ENCODE results near the gene RMDN2.

RMDN2 gene

GRCh38 chr2:37925063-37925897 lies at the start of gene RMDN2 (continued):
- TF ChIP-seq ZBTB1 (tag by site-specific recombination; IDR thresholded peaks at IDR 0.05) = 0 out of 2 replicates have a peak, but pooled peaks have one; percentile 14
- TF ChIP-seq ZNF76 (tag by site-specific recombination; IDR thresholded peaks at IDR 0.05; ENCODE audit: borderline replicate concordance, low read depth) = peak; percentile 56; the same call in 1 of the 2 replicates
- no peak for TF ChIP-seq ZNF121 (tag by site-specific recombination; IDR thresholded peaks at IDR 0.05)
- TF ChIP-seq ZNF133 (tag by site-specific recombination; IDR thresholded peaks at IDR 0.05) = no peak
- TF ChIP-seq ZNF548 (tag by site-specific recombination; IDR thresholded peaks at IDR 0.05) = no peak
- no peak for TF ChIP-seq ZNF404 (tag by site-specific recombination; IDR thresholded peaks at IDR 0.05)
- no peak for TF ChIP-seq ZNF830 (tag by site-specific recombination; IDR thresholded peaks at IDR 0.05; ENCODE audit: low read depth)
- TF ChIP-seq, protein P1, sequence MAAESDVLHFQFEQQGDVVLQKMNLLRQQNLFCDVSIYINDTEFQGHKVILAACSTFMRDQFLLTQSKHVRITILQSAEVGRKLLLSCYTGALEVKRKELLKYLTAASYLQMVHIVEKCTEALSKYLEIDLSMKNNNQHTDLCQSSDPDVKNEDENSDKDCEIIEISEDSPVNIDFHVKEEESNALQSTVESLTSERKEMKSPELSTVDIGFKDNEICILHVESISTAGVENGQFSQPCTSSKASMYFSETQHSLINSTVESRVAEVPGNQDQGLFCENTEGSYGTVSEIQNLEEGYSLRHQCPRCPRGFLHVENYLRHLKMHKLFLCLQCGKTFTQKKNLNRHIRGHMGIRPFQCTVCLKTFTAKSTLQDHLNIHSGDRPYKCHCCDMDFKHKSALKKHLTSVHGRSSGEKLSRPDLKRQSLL (tag by site-specific recombination; IDR thresholded peaks at IDR 0.05) = peak; percentile 45; the same call in 1 of the 2 replicates
- peak; percentile 42 for TF ChIP-seq ZNF629 (tag by site-specific recombination; IDR thresholded peaks at IDR 0.05)
- TF ChIP-seq SALL2 (tag by site-specific recombination; IDR thresholded peaks at IDR 0.05; ENCODE audit: borderline replicate concordance) = no peak
- TF ChIP-seq WT1 (tag by site-specific recombination; IDR thresholded peaks at IDR 0.05) = no peak
- TF ChIP-seq, protein P2, sequence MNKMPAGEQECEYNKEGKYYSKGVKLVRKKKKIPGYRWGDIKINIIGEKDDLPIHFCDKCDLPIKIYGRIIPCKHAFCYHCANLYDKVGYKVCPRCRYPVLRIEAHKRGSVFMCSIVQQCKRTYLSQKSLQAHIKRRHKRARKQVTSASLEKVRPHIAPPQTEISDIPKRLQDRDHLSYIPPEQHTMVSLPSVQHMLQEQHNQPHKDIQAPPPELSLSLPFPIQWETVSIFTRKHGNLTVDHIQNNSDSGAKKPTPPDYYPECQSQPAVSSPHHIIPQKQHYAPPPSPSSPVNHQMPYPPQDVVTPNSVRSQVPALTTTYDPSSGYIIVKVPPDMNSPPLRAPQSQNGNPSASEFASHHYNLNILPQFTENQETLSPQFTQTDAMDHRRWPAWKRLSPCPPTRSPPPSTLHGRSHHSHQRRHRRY (tag by site-specific recombination; IDR thresholded peaks at IDR 0.05) = no peak
- TF ChIP-seq ZNF292 (tag by site-specific recombination; IDR thresholded peaks at IDR 0.05; ENCODE audit: borderline replicate concordance, low read depth) = no peak
- TF ChIP-seq, protein P3, sequence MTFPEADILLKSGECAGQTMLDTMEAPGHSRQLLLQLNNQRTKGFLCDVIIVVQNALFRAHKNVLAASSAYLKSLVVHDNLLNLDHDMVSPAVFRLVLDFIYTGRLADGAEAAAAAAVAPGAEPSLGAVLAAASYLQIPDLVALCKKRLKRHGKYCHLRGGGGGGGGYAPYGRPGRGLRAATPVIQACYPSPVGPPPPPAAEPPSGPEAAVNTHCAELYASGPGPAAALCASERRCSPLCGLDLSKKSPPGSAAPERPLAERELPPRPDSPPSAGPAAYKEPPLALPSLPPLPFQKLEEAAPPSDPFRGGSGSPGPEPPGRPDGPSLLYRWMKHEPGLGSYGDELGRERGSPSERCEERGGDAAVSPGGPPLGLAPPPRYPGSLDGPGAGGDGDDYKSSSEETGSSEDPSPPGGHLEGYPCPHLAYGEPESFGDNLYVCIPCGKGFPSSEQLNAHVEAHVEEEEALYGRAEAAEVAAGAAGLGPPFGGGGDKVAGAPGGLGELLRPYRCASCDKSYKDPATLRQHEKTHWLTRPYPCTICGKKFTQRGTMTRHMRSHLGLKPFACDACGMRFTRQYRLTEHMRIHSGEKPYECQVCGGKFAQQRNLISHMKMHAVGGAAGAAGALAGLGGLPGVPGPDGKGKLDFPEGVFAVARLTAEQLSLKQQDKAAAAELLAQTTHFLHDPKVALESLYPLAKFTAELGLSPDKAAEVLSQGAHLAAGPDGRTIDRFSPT (tag by site-specific recombination; IDR thresholded peaks at IDR 0.05) = no peak
- TF ChIP-seq, protein P4, sequence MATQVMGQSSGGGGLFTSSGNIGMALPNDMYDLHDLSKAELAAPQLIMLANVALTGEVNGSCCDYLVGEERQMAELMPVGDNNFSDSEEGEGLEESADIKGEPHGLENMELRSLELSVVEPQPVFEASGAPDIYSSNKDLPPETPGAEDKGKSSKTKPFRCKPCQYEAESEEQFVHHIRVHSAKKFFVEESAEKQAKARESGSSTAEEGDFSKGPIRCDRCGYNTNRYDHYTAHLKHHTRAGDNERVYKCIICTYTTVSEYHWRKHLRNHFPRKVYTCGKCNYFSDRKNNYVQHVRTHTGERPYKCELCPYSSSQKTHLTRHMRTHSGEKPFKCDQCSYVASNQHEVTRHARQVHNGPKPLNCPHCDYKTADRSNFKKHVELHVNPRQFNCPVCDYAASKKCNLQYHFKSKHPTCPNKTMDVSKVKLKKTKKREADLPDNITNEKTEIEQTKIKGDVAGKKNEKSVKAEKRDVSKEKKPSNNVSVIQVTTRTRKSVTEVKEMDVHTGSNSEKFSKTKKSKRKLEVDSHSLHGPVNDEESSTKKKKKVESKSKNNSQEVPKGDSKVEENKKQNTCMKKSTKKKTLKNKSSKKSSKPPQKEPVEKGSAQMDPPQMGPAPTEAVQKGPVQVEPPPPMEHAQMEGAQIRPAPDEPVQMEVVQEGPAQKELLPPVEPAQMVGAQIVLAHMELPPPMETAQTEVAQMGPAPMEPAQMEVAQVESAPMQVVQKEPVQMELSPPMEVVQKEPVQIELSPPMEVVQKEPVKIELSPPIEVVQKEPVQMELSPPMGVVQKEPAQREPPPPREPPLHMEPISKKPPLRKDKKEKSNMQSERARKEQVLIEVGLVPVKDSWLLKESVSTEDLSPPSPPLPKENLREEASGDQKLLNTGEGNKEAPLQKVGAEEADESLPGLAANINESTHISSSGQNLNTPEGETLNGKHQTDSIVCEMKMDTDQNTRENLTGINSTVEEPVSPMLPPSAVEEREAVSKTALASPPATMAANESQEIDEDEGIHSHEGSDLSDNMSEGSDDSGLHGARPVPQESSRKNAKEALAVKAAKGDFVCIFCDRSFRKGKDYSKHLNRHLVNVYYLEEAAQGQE (tag by site-specific recombination; IDR thresholded peaks at IDR 0.05) = peak; percentile 93
- TF ChIP-seq ZBTB21 (tag by site-specific recombination; IDR thresholded peaks at IDR 0.05) = no peak
- no peak for TF ChIP-seq ZNF350 (tag by site-specific recombination; IDR thresholded peaks at IDR 0.05)
- TF ChIP-seq FEZF1 (tag by site-specific recombination; IDR thresholded peaks at IDR 0.05) = no peak
- peak; percentile 89 for TF ChIP-seq ZBTB48 (tag by site-specific recombination; IDR thresholded peaks at IDR 0.05)
- 0 out of 2 replicates have a peak, but pooled peaks have one; percentile 38 for TF ChIP-seq KLF10 (tag by site-specific recombination; IDR thresholded peaks at IDR 0.05)
- TF ChIP-seq ZFP41 (tag by site-specific recombination; IDR thresholded peaks at IDR 0.05; ENCODE audit: borderline replicate concordance) = no peak
- TF ChIP-seq ZNF423 (tag by site-specific recombination; IDR thresholded peaks at IDR 0.05) = no peak
- TF ChIP-seq ZBTB17 (tag by site-specific recombination; IDR thresholded peaks at IDR 0.05) = peak; percentile 95

Data from HEK293 (cell line).